Measurements from ENCODE around the gene ACTR3C.
"Not testable (repeated sequence)": the region's sequence is repeated elsewhere in the genome, so short reads cannot be mapped to it uniquely, and the experiment has no call there.

The ACTR3C gene

GRCh38 chr7:150335774-150336112, 12.4 kb upstream of the ACTR3C start:
- DNase-seq = no peak

GRCh38 chr7:150335108-150335773, 11.9 kb upstream of the ACTR3C start:
- DNase-seq = no peak

GRCh38 chr7:150334108-150334507, 10.8 kb upstream of the ACTR3C start:
- no peak for DNase-seq

- DNase-seq = no peak
Observed at GRCh38 chr7:150333659-150334058, 10.3 kb upstream of the ACTR3C start.

- DNase-seq = no peak
Observed at GRCh38 chr7:150332852-150333635, 9.7 kb upstream of the ACTR3C start.

GRCh38 chr7:150330211-150330885, 7.0 kb upstream of the ACTR3C start:
- no peak for DNase-seq

- DNase-seq = no peak
Observed at GRCh38 chr7:150329331-150330120, 6.2 kb upstream of the ACTR3C start.

GRCh38 chr7:150327308-150327707, 4.0 kb upstream of the ACTR3C start:
- no peak for DNase-seq

GRCh38 chr7:150326657-150327268, 3.4 kb upstream of the ACTR3C start:
- no peak for DNase-seq

GRCh38 chr7:150325901-150326300, 2.6 kb upstream of the ACTR3C start:
- no peak for DNase-seq

GRCh38 chr7:150325110-150325611, 1.8 kb upstream of the ACTR3C start:
- no peak for DNase-seq

GRCh38 chr7:150324373-150324961, 1.1 kb upstream of the ACTR3C start:
- no peak for DNase-seq

GRCh38 chr7:150323682-150324372, 482 bp upstream of the ACTR3C start:
- DNase-seq = peak; percentile 53

- DNase-seq = no peak
Observed at GRCh38 chr7:150322114-150322832, 1.1 kb downstream of the ACTR3C start.

- DNase-seq = no peak
Observed at GRCh38 chr7:150321788-150322113, 1.6 kb downstream of the ACTR3C start.

- DNase-seq = no peak
Observed at GRCh38 chr7:150317748-150318444, 5.4 kb downstream of the ACTR3C start.

- DNase-seq = not testable (repeated sequence)
Observed at GRCh38 chr7:150316987-150317386, 6.4 kb downstream of the ACTR3C start.

- DNase-seq = no peak
Observed at GRCh38 chr7:150314639-150315239, 8.6 kb downstream of the ACTR3C start.

- DNase-seq = no peak
Observed at GRCh38 chr7:150313870-150314269, 9.5 kb downstream of the ACTR3C start.

Data from right kidney (tissue), 1 donor.